Mucosa of rectum (tissue), 2 donors: ENCODE results near the gene NCKAP1.

Experiments used
- H3K27ac ChIP-seq, 2 donors: one replicate each; pipeline ENCODE4 v1.7.0; 2013; ENCODE audit warnings: inconsistent platforms in 2 of 2, low read depth in 2 of 2, low read length in 2 of 2
- H3K27me3 ChIP-seq, 2 donors: one replicate each; pipeline ENCODE4 v1.7.0; 2013; ENCODE audit warnings: low read length in 2 of 2; ENCODE audit not compliant: control insufficient read depth in 2 of 2, insufficient read depth in 2 of 2
- H3K36me3 ChIP-seq, 2 donors: one replicate each; pipeline ENCODE4 v1.7.0; 2013; ENCODE audit warnings: low read length in 2 of 2; ENCODE audit not compliant: control insufficient read depth in 2 of 2, insufficient read depth in 2 of 2
- H3K4me1 ChIP-seq, 2 donors: one replicate each; pipeline ENCODE4 v1.7.0; 2013; ENCODE audit warnings: low read length in 2 of 2, mild to moderate bottlenecking in 1 of 2; ENCODE audit not compliant: control insufficient read depth in 2 of 2, insufficient read depth in 2 of 2
- H3K4me3 ChIP-seq, 2 donors: one replicate each; pipeline ENCODE4 v1.7.0; 2013; ENCODE audit warnings: low read length in 2 of 2
- H3K9ac ChIP-seq, 2 donors: one replicate each; pipeline ENCODE4 v1.7.0; 2013; ENCODE audit warnings: low read length in 2 of 2, low read depth in 1 of 2, mild to moderate bottlenecking in 1 of 2
- H3K9me3 ChIP-seq, 2 donors: one replicate each; pipeline ENCODE4 v1.7.0; 2013; ENCODE audit warnings: low read length in 2 of 2; ENCODE audit not compliant: control insufficient read depth in 2 of 2
- donor health status: healthy.
- donor health status: Normal muscosa, but diverticular disease.

NCKAP1 gene, protein sequence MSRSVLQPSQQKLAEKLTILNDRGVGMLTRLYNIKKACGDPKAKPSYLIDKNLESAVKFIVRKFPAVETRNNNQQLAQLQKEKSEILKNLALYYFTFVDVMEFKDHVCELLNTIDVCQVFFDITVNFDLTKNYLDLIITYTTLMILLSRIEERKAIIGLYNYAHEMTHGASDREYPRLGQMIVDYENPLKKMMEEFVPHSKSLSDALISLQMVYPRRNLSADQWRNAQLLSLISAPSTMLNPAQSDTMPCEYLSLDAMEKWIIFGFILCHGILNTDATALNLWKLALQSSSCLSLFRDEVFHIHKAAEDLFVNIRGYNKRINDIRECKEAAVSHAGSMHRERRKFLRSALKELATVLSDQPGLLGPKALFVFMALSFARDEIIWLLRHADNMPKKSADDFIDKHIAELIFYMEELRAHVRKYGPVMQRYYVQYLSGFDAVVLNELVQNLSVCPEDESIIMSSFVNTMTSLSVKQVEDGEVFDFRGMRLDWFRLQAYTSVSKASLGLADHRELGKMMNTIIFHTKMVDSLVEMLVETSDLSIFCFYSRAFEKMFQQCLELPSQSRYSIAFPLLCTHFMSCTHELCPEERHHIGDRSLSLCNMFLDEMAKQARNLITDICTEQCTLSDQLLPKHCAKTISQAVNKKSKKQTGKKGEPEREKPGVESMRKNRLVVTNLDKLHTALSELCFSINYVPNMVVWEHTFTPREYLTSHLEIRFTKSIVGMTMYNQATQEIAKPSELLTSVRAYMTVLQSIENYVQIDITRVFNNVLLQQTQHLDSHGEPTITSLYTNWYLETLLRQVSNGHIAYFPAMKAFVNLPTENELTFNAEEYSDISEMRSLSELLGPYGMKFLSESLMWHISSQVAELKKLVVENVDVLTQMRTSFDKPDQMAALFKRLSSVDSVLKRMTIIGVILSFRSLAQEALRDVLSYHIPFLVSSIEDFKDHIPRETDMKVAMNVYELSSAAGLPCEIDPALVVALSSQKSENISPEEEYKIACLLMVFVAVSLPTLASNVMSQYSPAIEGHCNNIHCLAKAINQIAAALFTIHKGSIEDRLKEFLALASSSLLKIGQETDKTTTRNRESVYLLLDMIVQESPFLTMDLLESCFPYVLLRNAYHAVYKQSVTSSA

DNA sequence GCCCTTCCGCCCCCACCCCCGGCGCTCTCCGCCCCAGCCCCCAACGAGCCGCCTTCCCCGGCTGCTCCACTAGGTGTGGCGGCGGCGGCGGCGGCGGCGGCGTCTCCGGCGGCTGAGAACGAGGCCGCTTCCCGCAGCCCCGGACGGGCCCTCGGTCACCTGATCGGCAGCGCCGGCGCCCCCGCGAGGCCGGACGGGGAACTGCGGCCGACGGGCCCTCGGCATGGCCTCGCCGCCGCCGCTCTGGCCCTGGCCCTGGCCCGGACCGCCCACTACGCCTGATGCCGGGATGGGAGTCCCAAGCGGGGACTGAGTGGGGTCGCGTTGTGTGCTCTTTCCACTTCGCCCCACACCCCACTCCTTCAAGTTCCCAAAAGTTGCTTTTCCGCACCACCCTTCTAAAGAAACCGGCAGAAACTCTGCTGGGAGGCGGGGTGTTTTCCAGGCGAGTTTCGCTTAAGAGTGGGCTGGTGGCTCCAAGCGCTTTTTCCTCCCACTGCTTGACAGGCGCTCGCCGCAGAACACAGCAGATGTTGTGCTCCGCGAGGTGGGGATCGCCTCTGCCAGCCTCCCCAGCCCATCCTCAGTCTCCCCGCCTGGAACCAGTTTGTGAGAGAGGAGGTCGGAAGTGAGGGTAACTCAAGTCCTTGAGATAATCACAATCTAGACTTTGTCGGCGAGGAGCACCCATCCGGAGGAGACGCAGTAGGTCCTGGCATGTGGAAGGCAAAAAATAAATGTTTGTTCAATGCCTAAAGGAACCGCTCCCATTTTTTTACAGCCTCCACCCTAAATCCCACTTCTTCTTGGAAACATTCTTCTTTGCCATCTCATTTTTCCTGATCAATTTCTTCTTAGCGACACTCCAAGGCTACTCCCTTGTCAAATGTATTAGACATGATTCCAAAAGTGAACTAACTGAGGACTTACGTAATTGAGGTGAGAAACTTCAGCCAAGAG lies at the start of gene NCKAP1:
TSS of gene NCKAP1 (minus strand) at position 117 of the 960 bp plus-strand sequence. CDS start 358 bp downstream, outside the sequence.
- no peaks in the 10 kb centered on the region for H3K36me3 ChIP-seq
- H3K4me1 ChIP-seq: peaks cover 11 to 17% of the 10 kb centered on the region in 2 donors
- no peaks in the 10 kb centered on the region for H3K27me3 ChIP-seq
- peak within 1 kb of the TSS; percentile 69 to 86 for H3K9ac ChIP-seq
- H3K9me3 ChIP-seq: no peaks in the 10 kb centered on the region
- H3K27ac ChIP-seq: peak within 1 kb of the TSS; percentile 94 to 96
- H3K4me3 ChIP-seq: peak within 1 kb of the TSS; percentile 73 to 87

DNA sequence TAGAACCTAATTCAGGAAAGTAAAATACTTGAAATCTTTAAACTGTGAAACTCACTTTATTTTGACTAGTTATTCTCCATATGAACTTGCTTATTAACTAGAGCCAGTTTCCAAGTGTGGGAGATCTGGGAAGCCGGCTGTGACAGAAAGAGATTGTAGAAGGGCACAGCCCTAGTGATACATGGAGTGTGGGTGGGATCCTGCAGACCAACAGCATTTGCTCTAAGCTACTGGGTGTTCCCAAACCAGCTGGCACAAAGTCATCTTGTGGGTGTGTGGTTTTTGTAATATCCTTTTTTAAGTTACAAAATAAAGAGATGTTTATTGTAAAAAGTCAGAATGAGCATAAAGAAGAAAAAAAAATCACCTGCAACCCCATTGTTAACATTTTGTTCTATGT lies 43.7 kb upstream of the NCKAP1 start:
- Histone ChIP-seq H3K4me3 (no peak overlapping the region), H3K9me3 (no peaks in the 10 kb centered on the region), H3K4me1 (no peaks in the 10 kb centered on the region), H3K27ac (no peak overlapping the region), H3K27me3 (no peaks in the 10 kb centered on the region), H3K9ac (no peak overlapping the region), H3K36me3 (no peaks in the 10 kb centered on the region)

DNA sequence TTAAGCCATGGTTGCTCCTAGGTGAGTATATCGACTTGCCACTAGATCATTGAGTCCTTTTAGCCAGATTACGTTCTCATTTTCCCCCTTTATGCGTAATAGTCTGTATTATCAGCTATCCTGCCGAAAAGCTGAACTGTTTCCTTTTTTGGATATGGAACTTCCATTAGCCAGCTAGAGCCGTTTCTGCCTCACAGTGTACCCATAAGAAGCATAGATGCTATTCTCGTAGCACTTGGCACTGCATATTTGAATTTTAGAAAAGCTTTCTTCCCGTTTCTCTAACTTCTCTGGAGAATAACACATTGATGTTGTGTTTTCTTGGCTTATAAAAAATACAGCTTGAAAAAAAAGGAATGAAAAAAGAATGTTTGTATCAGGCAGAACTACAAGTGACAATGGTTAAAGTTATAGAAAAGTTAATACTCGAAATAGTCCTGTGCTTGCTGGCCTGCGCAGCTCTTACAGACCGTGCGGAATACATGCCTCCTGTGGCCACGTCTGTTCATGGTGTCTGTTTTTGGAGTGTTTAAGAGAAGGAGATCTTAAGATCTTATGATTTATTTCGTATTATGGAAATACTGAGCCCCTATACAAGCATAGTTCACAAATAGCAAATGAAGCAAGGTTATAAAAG lies 41.0 kb upstream of the NCKAP1 start:
- no peaks in the 10 kb centered on the region for H3K36me3 ChIP-seq
- peak overlapping the region; percentile 86 to 92 for H3K4me3 ChIP-seq
- H3K9me3 ChIP-seq: no peaks in the 10 kb centered on the region
- no peaks in the 10 kb centered on the region for H3K4me1 ChIP-seq
- no peaks in the 10 kb centered on the region for H3K27me3 ChIP-seq
- H3K27ac ChIP-seq: peak overlapping the region; percentile 76 to 84
- peak overlapping the region; percentile 66 to 75 for H3K9ac ChIP-seq

DNA sequence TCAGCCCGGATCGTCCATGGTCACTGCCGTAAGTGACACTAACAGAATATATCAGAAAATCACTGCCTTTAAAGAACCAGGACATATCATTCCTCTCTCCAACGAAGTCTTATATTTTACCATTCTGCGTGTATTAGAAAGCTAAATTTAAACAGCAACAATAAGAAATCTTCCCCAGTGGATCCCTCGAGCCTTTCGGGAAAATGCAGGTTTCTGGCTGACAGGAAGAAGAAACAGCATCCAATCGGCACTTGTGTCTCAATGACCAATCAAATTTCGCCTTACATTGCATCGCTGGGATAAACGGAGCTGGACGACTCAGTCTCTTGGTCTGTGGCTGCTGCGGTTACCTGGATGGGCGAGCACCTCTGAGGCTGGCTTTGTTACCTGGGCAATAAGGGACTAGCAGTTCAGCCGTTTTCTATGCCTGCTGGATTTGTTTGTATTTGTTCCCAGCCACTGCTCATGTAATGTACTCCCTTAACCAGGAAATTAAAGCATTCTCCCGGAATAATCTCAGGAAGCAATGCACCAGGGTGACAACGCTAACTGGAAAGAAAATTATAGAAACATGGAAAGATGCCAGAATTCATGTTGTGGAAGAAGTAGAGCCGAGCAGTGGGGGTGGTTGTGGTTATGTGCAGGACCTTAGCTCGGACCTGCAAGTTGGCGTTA lies 40.3 kb upstream of the NCKAP1 start, which contains the start of gene DUSP19:
TSS of gene DUSP19 (plus strand) at position 284 of the 675 bp plus-strand sequence. CDS start at position 471, 187 bp downstream.
- Histone ChIP-seq H3K9me3 (no peaks in the 10 kb centered on the region), H3K27ac (peak within 1 kb of the TSS; percentile 76 to 84), H3K4me3 (peak within 1 kb of the TSS; percentile 86 to 92), H3K9ac (peak within 1 kb of the TSS; percentile 66 to 75), H3K27me3 (no peaks in the 10 kb centered on the region), H3K36me3 (no peaks in the 10 kb centered on the region), H3K4me1 (no peaks in the 10 kb centered on the region)

DNA sequence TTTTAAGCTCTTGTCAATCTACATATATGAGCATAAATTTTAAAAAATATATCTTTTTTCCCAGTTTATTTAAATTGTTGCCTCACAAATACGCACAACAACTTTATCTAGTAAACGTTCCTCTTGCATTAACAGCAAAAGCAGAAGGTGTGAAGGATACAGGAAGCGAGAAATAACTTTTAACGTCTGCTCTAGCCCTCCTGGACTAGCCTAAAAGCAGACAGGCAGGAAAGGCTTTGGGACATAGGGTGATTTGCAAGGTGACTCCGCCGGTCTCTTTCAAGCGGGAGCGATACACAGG lies 39.9 kb upstream of the NCKAP1 start:
- H3K27ac ChIP-seq: peak overlapping the region; percentile 76 to 84
- H3K9ac ChIP-seq: peak overlapping the region; percentile 66 to 75
- H3K4me3 ChIP-seq: peak overlapping the region; percentile 86 to 92
- no peaks in the 10 kb centered on the region for H3K9me3 ChIP-seq
- H3K27me3 ChIP-seq: no peaks in the 10 kb centered on the region
- H3K36me3 ChIP-seq: no peaks in the 10 kb centered on the region
- H3K4me1 ChIP-seq: no peaks in the 10 kb centered on the region

DNA sequence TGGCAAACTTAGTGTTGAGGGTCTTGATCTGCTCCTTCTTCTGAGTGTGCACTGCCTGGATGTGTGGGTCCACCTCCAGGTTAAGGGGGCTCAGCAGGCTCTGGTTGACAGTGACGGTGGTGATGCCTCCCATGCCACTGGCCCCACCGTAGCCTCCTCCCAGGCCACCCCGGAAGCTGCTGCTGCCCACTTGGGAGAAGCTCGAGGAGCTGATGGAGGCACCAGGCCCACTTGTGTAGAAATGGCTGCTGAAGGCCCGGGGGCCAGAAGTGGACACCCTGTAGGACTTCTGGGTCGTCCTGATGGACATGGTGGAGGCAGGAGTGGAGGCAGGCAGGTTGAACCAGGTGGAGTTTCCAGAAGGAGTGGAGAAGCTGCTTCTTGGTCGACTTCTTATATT lies 33.9 kb upstream of the NCKAP1 start:
- no peak overlapping the region for H3K9ac ChIP-seq
- no peaks in the 10 kb centered on the region for H3K27me3 ChIP-seq
- H3K4me3 ChIP-seq: no peak overlapping the region
- no peak overlapping the region for H3K27ac ChIP-seq
- no peaks in the 10 kb centered on the region for H3K36me3 ChIP-seq
- no peaks in the 10 kb centered on the region for H3K9me3 ChIP-seq
- no peaks in the 10 kb centered on the region for H3K4me1 ChIP-seq

DNA sequence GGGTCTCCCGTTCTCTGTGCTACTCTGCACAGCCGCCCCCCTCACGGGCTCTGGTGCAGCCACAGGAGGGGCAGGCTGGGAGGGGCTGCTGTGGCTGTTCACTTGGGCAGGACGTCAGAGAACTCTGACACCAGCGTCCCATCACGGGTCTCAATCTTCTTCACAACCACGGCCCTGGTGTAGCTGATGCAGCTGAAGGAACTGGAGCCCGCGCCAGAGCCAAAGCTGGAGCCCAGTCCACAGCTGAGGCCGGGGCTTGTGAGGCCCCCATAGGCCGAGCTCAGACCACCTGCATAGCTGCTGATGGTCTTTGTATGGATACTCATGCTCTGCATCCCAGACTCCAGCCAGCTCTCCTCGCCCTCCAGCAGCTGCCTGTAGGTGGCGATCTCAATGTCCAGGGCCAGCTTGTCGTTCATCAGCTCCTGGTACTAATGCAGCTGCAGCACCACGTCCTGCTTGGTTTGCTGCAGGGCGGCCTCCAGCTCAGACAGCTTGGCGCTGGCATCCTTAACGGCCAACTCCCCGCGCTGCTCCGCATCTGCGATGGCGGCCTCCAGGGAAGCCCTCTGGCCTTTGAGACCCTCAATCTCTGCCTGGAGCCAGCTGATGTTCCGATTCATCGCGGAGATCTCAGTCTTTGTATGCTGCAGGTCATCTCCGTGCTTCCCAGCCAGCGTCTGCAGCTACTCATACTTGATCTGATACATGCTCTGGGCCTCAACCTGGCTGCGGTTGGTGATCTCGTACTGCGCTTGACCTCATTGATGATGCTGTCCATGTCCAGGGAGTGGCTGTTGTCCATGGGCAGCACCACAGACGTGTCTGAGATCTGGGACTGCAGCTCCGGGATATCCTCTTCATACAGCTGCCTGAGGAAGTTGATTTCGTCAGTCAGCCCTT lies 32.9 kb upstream of the NCKAP1 start:
- Histone ChIP-seq H3K27ac (no peak overlapping the region), H3K9ac (no peak overlapping the region), H3K4me1 (no peaks in the 10 kb centered on the region), H3K36me3 (no peaks in the 10 kb centered on the region), H3K27me3 (no peaks in the 10 kb centered on the region), H3K9me3 (no peaks in the 10 kb centered on the region), H3K4me3 (no peak overlapping the region)

DNA sequence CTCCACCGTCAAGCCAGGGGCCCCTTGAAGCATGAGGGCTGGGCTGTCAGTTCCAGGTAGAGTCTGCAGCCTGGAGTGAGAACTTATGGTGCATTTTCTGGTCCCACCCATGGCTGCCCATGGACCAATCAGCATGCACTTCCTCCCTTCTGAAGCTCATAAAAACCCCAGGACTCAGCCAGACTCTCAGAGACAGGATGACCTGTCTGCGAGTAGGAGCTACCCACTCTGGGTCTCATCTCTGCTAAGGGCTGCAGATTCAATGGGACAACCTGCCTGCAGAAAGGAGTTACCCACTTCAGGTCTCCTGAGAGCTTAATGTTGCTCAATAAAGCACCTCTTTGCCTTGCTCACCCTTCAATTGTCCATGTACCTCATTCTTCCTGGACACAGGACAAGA lies 30.9 kb upstream of the NCKAP1 start:
- Histone ChIP-seq H3K9ac (no peak overlapping the region), H3K9me3 (no peaks in the 10 kb centered on the region), H3K27me3 (no peaks in the 10 kb centered on the region), H3K4me3 (no peak overlapping the region), H3K36me3 (no peaks in the 10 kb centered on the region), H3K27ac (no peak overlapping the region), H3K4me1 (no peaks in the 10 kb centered on the region)
